HCT116 (cell line): ENCODE measurements around the gene GTF3C2.

Experiments
- CEBPB ChIP-seq: IDR thresholded peaks from 2 replicates; pipeline ENCODE4 v1.6.1; 2012; ENCODE audit warnings: low read depth
- EZH2 ChIP-seq: fragments of 200-600 bp; sonication (generic); IDR thresholded peaks from 2 replicates; pipeline ENCODE4 v1.6.1; 2017; ENCODE audit warnings: antibody characterized with exemption, mixed run types
- POLR2A ChIP-seq: IDR thresholded peaks from 2 replicates; pipeline ENCODE4 v1.7.0; 2011; ENCODE audit warnings: borderline replicate concordance; ENCODE audit not compliant: insufficient read depth, insufficient read length; ENCODE audit errors: extremely low read depth
- POLR2AphosphoS5 ChIP-seq: IDR thresholded peaks from 2 replicates; pipeline ENCODE4 v1.6.1; 2011; ENCODE audit warnings: mild to moderate bottlenecking, low read depth, low read length, moderate library complexity
- RAD21 ChIP-seq: IDR thresholded peaks from 2 replicates; pipeline ENCODE4 v1.6.1; 2012; ENCODE audit warnings: low read depth, mild to moderate bottlenecking
- SIN3A ChIP-seq: IDR thresholded peaks from 2 replicates; pipeline ENCODE4 v1.6.1; 2012; ENCODE audit warnings: low read depth
- SP1 ChIP-seq: IDR thresholded peaks from 2 replicates; pipeline ENCODE4 v1.6.1; 2012; ENCODE audit warnings: low read depth
- ZFX ChIP-seq: fragments of 450-650 bp; IDR thresholded peaks from 2 replicates; pipeline ENCODE4 v1.6.1; 2017
- TF ChIP-seq, protein P1 (sequence below): IDR thresholded peaks from 2 replicates; pipeline ENCODE4 v1.6.1; 2011; ENCODE audit warnings: mild to moderate bottlenecking, low read length, moderate library complexity; ENCODE audit not compliant: insufficient replicate concordance; ENCODE audit errors: extremely low read depth
- TF ChIP-seq, protein P2 (sequence below), 3 experiments: fragments of 200-600 bp in 1 of 3; sonication (generic) in 1 of 3; IDR thresholded peaks in 2 of 3; conservative IDR thresholded peaks in 1 of 3; 2 replicates each; pipeline ENCODE4 v1.5.1; 2012 to 2017; ENCODE audit warnings: low read depth in 2 of 3, low read length in 2 of 3, antibody characterized with exemption in 1 of 3, borderline replicate concordance in 1 of 3, control low read depth in 1 of 3, mild to moderate bottlenecking in 1 of 3, mixed read lengths in 1 of 3, mixed run types in 1 of 3, moderate library complexity in 1 of 3; ENCODE audit not compliant: insufficient read depth in 1 of 3

- TF ChIP-seq RAD21: peak; percentile 80
- TF ChIP-seq CEBPB: no peak
- TF ChIP-seq, protein P1, sequence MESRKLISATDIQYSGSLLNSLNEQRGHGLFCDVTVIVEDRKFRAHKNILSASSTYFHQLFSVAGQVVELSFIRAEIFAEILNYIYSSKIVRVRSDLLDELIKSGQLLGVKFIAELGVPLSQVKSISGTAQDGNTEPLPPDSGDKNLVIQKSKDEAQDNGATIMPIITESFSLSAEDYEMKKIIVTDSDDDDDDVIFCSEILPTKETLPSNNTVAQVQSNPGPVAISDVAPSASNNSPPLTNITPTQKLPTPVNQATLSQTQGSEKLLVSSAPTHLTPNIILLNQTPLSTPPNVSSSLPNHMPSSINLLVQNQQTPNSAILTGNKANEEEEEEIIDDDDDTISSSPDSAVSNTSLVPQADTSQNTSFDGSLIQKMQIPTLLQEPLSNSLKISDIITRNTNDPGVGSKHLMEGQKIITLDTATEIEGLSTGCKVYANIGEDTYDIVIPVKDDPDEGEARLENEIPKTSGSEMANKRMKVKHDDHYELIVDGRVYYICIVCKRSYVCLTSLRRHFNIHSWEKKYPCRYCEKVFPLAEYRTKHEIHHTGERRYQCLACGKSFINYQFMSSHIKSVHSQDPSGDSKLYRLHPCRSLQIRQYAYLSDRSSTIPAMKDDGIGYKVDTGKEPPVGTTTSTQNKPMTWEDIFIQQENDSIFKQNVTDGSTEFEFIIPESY: peak; percentile 70
- TF ChIP-seq, protein P2, sequence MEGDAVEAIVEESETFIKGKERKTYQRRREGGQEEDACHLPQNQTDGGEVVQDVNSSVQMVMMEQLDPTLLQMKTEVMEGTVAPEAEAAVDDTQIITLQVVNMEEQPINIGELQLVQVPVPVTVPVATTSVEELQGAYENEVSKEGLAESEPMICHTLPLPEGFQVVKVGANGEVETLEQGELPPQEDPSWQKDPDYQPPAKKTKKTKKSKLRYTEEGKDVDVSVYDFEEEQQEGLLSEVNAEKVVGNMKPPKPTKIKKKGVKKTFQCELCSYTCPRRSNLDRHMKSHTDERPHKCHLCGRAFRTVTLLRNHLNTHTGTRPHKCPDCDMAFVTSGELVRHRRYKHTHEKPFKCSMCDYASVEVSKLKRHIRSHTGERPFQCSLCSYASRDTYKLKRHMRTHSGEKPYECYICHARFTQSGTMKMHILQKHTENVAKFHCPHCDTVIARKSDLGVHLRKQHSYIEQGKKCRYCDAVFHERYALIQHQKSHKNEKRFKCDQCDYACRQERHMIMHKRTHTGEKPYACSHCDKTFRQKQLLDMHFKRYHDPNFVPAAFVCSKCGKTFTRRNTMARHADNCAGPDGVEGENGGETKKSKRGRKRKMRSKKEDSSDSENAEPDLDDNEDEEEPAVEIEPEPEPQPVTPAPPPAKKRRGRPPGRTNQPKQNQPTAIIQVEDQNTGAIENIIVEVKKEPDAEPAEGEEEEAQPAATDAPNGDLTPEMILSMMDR (IDR thresholded peaks at IDR 0.05 in 2 of 3, conservative IDR thresholded peaks at IDR 0.05 in 1 of 3; ENCODE audit: borderline replicate concordance in 1 of 3, insufficient read depth in 1 of 3, low read depth in 2 of 3, low read length in 2 of 3): peak; percentile 59 to 77 (median 73)
- TF ChIP-seq POLR2A: no peak
- TF ChIP-seq SP1: peak; percentile 90
- no peak for TF ChIP-seq EZH2
- peak; percentile 87 for TF ChIP-seq POLR2AphosphoS5
- TF ChIP-seq SIN3A: peak; percentile 92
- no peak for TF ChIP-seq ZFX
Measured at GRCh38 chr2:27320958-27321543, 35.5 kb downstream of the GTF3C2 start.
